Liver (tissue), 9 donors: ENCODE results near the gene SLC9A3. TPM values are rescaled to one million over a fixed set of nuclear protein-coding genes. Genes with fewer than 3 reads are reported as not detected.

Experiments used
- DNase-seq: peaks from one replicate; pipeline ENCODE4 v3.0.0-alpha.2; 2017; ENCODE audit warnings: low spot score
- H3K27ac ChIP-seq, 2 donors: one replicate each; pipeline ENCODE4 v1.7.0; 2013; ENCODE audit warnings: inconsistent platforms in 2 of 2, low read length in 2 of 2, control low read depth in 1 of 2, low read depth in 1 of 2, mild to moderate bottlenecking in 1 of 2
- H3K27me3 ChIP-seq, 4 donors: one replicate each; pipeline versions ENCODE4 v1.6.1 to v1.7.0; 2013; ENCODE audit warnings: low read length in 3 of 4, inconsistent platforms in 1 of 4, mild to moderate bottlenecking in 1 of 4, moderate library complexity in 1 of 4; ENCODE audit not compliant: control insufficient read depth in 4 of 4, insufficient read depth in 4 of 4
- H3K36me3 ChIP-seq, 4 donors: one replicate each; pipeline versions ENCODE4 v1.6.1 to v1.7.0; 2013; ENCODE audit warnings: low read length in 3 of 4, mild to moderate bottlenecking in 3 of 4, low read depth in 1 of 4, moderate library complexity in 1 of 4; ENCODE audit not compliant: control insufficient read depth in 4 of 4, insufficient read depth in 3 of 4
- H3K4me1 ChIP-seq, 4 donors: one replicate each; pipeline versions ENCODE4 v1.6.1 to v1.7.0; 2013; ENCODE audit warnings: low read length in 3 of 4, mild to moderate bottlenecking in 3 of 4, moderate library complexity in 1 of 4; ENCODE audit not compliant: control insufficient read depth in 4 of 4, insufficient read depth in 4 of 4
- H3K4me3 ChIP-seq, 3 donors: one replicate each; pipeline versions ENCODE4 v1.6.1 to v1.7.0; 2013; ENCODE audit warnings: low read length in 3 of 3, control low read depth in 1 of 3, low read depth in 1 of 3, mild to moderate bottlenecking in 1 of 3
- H3K9ac ChIP-seq, 2 donors: one replicate each; pipeline ENCODE4 v1.7.0; 2013; ENCODE audit warnings: low read length in 2 of 2, mild to moderate bottlenecking in 2 of 2, moderate library complexity in 2 of 2, control low read depth in 1 of 2, low read depth in 1 of 2
- H3K9me3 ChIP-seq, 4 donors: one replicate each; pipeline versions ENCODE4 v1.6.1 to v1.7.0; 2013; ENCODE audit warnings: low read length in 3 of 4; ENCODE audit not compliant: control insufficient read depth in 4 of 4
- EGR1 ChIP-seq, 2 donors: IDR thresholded peaks; 2 replicates each; pipeline ENCODE4 v1.6.1; 2016 to 2018; ENCODE audit warnings: antibody characterized with exemption in 2 of 2, low read depth in 2 of 2
- FOXA1 ChIP-seq: IDR thresholded peaks from 2 replicates; pipeline ENCODE4 v1.6.1; 2016; ENCODE audit warnings: antibody characterized with exemption
- FOXA2 ChIP-seq: IDR thresholded peaks from 2 replicates; pipeline ENCODE4 v1.6.1; 2016; ENCODE audit warnings: antibody characterized with exemption
- GABPA ChIP-seq, 2 donors: IDR thresholded peaks in 1 of 2; conservative IDR thresholded peaks in 1 of 2; 2 replicates each; pipeline ENCODE4 v1.6.1; 2016; ENCODE audit warnings: antibody characterized with exemption in 2 of 2, mild to moderate bottlenecking in 1 of 2, moderate library complexity in 1 of 2
- HNF4A ChIP-seq, 2 donors: conservative IDR thresholded peaks; 2 replicates each; pipeline ENCODE4 v1.6.1; 2016; ENCODE audit warnings: antibody characterized with exemption in 2 of 2, mild to moderate bottlenecking in 2 of 2
- HNF4G ChIP-seq: IDR thresholded peaks from 2 replicates; pipeline ENCODE4 v1.6.1; 2016; ENCODE audit warnings: antibody characterized with exemption
- JUND ChIP-seq, 2 donors: IDR thresholded peaks; 2 replicates each; pipeline ENCODE4 v1.6.1; 2016; ENCODE audit warnings: antibody characterized with exemption in 2 of 2
- NR2F2 ChIP-seq: IDR thresholded peaks from 2 replicates; pipeline ENCODE4 v1.6.1; 2016; ENCODE audit warnings: antibody characterized with exemption
- RAD21 ChIP-seq, 2 donors: IDR thresholded peaks; 2 replicates each; pipeline ENCODE4 v1.6.1; 2016; ENCODE audit warnings: antibody characterized with exemption in 2 of 2, mild to moderate bottlenecking in 2 of 2
- RXRA ChIP-seq, 2 donors: IDR thresholded peaks; 2 replicates each; pipeline ENCODE4 v1.6.1; 2017 to 2018; ENCODE audit warnings: antibody characterized with exemption in 2 of 2, mild to moderate bottlenecking in 1 of 2
- TAF1 ChIP-seq: conservative IDR thresholded peaks from 2 replicates; pipeline ENCODE4 v1.6.1; 2016; ENCODE audit warnings: antibody characterized with exemption, mild to moderate bottlenecking
- YY1 ChIP-seq: IDR thresholded peaks from 2 replicates; pipeline ENCODE4 v1.6.1; 2016; ENCODE audit warnings: antibody characterized with exemption, mild to moderate bottlenecking
- WGBS: extraction: QIAGEN DNeasy Blood & Tissue Kit; methylation state at CpG from one replicate; pipeline ENCODE4 v1.1.7; 2013; 5-methylcytosine and 5-hydroxymethylcytosine counted together
- polyA plus RNA-seq, 2 donors: library from polyadenylated mRNA; stranded (reverse) in 1 of 2; unstranded in 1 of 2; fragments of 200-250 nt in 1 of 2; fragments of >200 nt in 1 of 2; fragmentation: Nextera tagmentation in 1 of 2; extraction: Ambion mirVana in 1 of 2; gene quantifications; one replicate each; pipeline versions ENCODE4 v1.2.1 to v1.2.3, GENCODE V29; 2013 to 2015
- total RNA-seq, 2 donors: library from RNA; depleted of rRNA; stranded (reverse); fragments of >200 nt; gene quantifications; one replicate each; pipeline ENCODE4 v1.2.3, GENCODE V29; 2014
- TF ChIP-seq, protein P1 (sequence below): IDR thresholded peaks from 2 replicates; pipeline ENCODE4 v1.6.1; 2016; ENCODE audit warnings: antibody characterized with exemption
- TF ChIP-seq, protein P2 (sequence below): fragments of 150-350 bp; IDR thresholded peaks from 2 replicates; pipeline ENCODE4 v1.5.1; 2017; ENCODE audit warnings: improper control_type of control experiment, low read depth, low read length; ENCODE audit not compliant: missing input control
- TF ChIP-seq, protein P3 (sequence below): IDR thresholded peaks from 2 replicates; pipeline ENCODE4 v1.6.1; 2016; ENCODE audit warnings: antibody characterized with exemption
- TF ChIP-seq, protein P4 (sequence below): IDR thresholded peaks from 2 replicates; pipeline ENCODE4 v1.6.1; 2016; ENCODE audit warnings: antibody characterized with exemption, mild to moderate bottlenecking
- TF ChIP-seq, protein P5 (sequence below): IDR thresholded peaks from 2 replicates; pipeline ENCODE4 v1.6.1; 2016; ENCODE audit warnings: antibody characterized with exemption
- donor health status: healthy.
- donor health status: healthy.
- donor health status: healthy.
- donor health status: healthy.
- donor health status: healthy.

SLC9A3 gene
- total and polyA plus RNA-seq, 4 donors: 0.31 to 1.0 (median 0.67) TPM

DNA sequence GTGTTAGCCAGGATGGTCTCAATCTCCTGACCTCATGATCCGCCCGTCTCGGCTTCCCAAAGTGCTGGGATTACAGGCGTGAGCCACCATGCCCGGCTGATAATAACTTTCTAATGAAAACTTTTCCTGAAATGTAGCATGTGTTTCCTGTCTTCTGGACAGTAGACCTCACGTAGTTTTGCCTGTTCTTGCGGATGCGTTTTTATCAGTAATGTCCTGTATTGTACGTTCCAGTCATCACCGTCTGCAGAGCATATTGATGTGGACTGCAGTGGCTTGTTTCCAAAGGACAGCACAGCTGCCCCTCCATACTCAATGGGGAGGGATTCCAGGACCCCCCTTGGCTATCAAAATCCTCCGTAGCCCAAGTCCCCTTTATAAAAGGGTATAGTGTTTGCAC, 68.4 kb downstream of the SLC9A3 start:
- Histone ChIP-seq H3K9me3 (peaks cover 0 to 14% (median 0%) of the 10 kb centered on the region in 4 donors), H3K4me3 (no peak overlapping the region), H3K27ac (no peak overlapping the region), H3K4me1 (no peaks in the 10 kb centered on the region), H3K36me3 (peaks cover 9 to 73% (median 47%) of the 10 kb centered on the region in 4 donors), H3K9ac (no peak overlapping the region), H3K27me3 (no peaks in the 10 kb centered on the region)
- DNase-seq: no peak
- TF ChIP-seq RXRA (IDR thresholded peaks at IDR 0.05) (no peak), HNF4A (conservative IDR thresholded peaks at IDR 0.05) (no peak), GABPA (IDR thresholded peaks at IDR 0.05 in 1 of 2, conservative IDR thresholded peaks at IDR 0.05 in 1 of 2) (no peak), YY1 (no peak), NR2F2 (no peak), HNF4G (no peak), FOXA1 (no peak), TAF1 (no peak), JUND (IDR thresholded peaks at IDR 0.05) (no peak), RAD21 (IDR thresholded peaks at IDR 0.05) (no peak), FOXA2 (no peak)
- TF ChIP-seq, protein P1, sequence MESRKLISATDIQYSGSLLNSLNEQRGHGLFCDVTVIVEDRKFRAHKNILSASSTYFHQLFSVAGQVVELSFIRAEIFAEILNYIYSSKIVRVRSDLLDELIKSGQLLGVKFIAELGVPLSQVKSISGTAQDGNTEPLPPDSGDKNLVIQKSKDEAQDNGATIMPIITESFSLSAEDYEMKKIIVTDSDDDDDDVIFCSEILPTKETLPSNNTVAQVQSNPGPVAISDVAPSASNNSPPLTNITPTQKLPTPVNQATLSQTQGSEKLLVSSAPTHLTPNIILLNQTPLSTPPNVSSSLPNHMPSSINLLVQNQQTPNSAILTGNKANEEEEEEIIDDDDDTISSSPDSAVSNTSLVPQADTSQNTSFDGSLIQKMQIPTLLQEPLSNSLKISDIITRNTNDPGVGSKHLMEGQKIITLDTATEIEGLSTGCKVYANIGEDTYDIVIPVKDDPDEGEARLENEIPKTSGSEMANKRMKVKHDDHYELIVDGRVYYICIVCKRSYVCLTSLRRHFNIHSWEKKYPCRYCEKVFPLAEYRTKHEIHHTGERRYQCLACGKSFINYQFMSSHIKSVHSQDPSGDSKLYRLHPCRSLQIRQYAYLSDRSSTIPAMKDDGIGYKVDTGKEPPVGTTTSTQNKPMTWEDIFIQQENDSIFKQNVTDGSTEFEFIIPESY: no peak
- TF ChIP-seq, protein P2, sequence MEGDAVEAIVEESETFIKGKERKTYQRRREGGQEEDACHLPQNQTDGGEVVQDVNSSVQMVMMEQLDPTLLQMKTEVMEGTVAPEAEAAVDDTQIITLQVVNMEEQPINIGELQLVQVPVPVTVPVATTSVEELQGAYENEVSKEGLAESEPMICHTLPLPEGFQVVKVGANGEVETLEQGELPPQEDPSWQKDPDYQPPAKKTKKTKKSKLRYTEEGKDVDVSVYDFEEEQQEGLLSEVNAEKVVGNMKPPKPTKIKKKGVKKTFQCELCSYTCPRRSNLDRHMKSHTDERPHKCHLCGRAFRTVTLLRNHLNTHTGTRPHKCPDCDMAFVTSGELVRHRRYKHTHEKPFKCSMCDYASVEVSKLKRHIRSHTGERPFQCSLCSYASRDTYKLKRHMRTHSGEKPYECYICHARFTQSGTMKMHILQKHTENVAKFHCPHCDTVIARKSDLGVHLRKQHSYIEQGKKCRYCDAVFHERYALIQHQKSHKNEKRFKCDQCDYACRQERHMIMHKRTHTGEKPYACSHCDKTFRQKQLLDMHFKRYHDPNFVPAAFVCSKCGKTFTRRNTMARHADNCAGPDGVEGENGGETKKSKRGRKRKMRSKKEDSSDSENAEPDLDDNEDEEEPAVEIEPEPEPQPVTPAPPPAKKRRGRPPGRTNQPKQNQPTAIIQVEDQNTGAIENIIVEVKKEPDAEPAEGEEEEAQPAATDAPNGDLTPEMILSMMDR: no peak
- TF ChIP-seq, protein P3, sequence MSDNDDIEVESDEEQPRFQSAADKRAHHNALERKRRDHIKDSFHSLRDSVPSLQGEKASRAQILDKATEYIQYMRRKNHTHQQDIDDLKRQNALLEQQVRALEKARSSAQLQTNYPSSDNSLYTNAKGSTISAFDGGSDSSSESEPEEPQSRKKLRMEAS: no peak
- TF ChIP-seq, protein P4, sequence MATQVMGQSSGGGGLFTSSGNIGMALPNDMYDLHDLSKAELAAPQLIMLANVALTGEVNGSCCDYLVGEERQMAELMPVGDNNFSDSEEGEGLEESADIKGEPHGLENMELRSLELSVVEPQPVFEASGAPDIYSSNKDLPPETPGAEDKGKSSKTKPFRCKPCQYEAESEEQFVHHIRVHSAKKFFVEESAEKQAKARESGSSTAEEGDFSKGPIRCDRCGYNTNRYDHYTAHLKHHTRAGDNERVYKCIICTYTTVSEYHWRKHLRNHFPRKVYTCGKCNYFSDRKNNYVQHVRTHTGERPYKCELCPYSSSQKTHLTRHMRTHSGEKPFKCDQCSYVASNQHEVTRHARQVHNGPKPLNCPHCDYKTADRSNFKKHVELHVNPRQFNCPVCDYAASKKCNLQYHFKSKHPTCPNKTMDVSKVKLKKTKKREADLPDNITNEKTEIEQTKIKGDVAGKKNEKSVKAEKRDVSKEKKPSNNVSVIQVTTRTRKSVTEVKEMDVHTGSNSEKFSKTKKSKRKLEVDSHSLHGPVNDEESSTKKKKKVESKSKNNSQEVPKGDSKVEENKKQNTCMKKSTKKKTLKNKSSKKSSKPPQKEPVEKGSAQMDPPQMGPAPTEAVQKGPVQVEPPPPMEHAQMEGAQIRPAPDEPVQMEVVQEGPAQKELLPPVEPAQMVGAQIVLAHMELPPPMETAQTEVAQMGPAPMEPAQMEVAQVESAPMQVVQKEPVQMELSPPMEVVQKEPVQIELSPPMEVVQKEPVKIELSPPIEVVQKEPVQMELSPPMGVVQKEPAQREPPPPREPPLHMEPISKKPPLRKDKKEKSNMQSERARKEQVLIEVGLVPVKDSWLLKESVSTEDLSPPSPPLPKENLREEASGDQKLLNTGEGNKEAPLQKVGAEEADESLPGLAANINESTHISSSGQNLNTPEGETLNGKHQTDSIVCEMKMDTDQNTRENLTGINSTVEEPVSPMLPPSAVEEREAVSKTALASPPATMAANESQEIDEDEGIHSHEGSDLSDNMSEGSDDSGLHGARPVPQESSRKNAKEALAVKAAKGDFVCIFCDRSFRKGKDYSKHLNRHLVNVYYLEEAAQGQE: no peak
- TF ChIP-seq, protein P5, sequence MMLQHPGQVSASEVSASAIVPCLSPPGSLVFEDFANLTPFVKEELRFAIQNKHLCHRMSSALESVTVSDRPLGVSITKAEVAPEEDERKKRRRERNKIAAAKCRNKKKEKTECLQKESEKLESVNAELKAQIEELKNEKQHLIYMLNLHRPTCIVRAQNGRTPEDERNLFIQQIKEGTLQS: no peak
- WGBS: 82% methylated on average over 11 of the region's 11 CpGs

DNA sequence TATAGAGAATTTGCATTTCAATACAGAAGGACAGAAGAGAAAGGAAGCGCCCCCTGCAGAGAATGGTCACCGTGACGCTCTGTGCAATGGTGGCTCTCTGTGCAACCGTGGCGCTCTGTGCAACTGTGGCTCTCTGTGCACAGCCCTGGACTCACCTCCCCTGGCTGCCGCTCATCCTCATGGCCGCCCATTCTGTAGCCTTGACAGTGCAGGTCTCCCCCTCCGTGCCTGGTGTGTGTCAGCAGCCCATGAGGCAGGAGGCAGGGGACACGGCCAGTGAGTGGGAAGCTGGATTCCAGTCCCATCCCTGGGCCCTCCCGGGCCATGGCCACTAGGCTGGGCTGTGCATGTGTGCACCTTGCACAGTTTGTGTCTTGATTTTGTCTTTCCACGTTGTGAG, 69.3 kb downstream of the SLC9A3 start:
- Histone ChIP-seq H3K27me3 (no peaks in the 10 kb centered on the region), H3K36me3 (peaks cover 9 to 69% (median 46%) of the 10 kb centered on the region in 4 donors), H3K4me1 (no peaks in the 10 kb centered on the region), H3K9ac (no peak overlapping the region), H3K27ac (no peak overlapping the region), H3K4me3 (no peak overlapping the region), H3K9me3 (peaks cover 0 to 14% (median 0%) of the 10 kb centered on the region in 4 donors)
- no peak for TF ChIP-seq JUND (IDR thresholded peaks at IDR 0.05)
- no peak for TF ChIP-seq EGR1 (IDR thresholded peaks at IDR 0.05; ENCODE audit: low read depth in 2 of 2)
- 94% methylated on average over 11 of the region's 11 CpGs for WGBS
- DNase-seq: no peak
